Measurements from ENCODE around the gene DNAJC1. TPM values are rescaled to one million over a fixed set of nuclear protein-coding genes. Genes with fewer than 3 reads are reported as not detected.

The DNAJC1 gene
- polyA plus RNA-seq, 1 donor (not counting 4 experiments of a cell fraction or from before 2014, with no cell fraction given): 24.8 TPM

DNA sequence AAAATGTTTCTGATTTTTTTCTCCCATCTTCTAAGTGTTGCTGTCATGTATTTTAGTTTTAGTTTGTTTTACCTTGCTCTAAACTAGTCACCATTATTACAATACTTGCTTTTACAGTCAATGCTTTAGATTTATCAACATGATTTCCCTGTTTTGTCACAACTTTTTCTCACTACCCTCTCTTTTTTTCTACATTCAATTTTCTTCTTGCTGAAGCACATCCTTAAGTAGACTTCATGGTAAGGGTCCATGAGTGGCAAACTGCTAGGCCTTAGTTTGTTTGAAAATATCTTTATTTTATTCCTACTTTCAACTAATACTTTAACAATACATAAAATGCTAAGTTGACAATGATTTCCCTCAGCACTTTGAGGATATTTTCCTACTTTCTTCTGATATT is 173.5 kb downstream of the DNAJC1 start:
- Histone ChIP-seq H3K4me1 (ENCODE audit: control insufficient read depth, extremely low read depth, insufficient read depth, low read length) (peaks cover 8% of the 10 kb centered on the region), H3K9me1 (ENCODE audit: control insufficient read depth, extremely low read depth, insufficient read depth, low read length) (no peaks in the 10 kb centered on the region), H3K27ac (ENCODE audit: control insufficient read depth, insufficient read depth, low read length) (no peak overlapping the region), H3K4me3 (ENCODE audit: control insufficient read depth in 2 of 3, extremely low read depth in 1 of 3, insufficient read depth in 2 of 3, low read depth in 1 of 3, low read length in 3 of 3) (no peak overlapping the region), H3K4me2 (ENCODE audit: control insufficient read depth, extremely low read depth, insufficient read depth, low read depth, low read length) (no peak overlapping the region), H3K9ac (ENCODE audit: control insufficient read depth, extremely low read depth, insufficient read depth, low read length) (no peak overlapping the region), H3K27me3 (ENCODE audit: control insufficient read depth, extremely low read depth, insufficient read depth, low read length) (no peaks in the 10 kb centered on the region), H3K36me3 (ENCODE audit: control insufficient read depth in 2 of 2, extremely low read depth in 1 of 2, insufficient read depth in 2 of 2, low read length in 2 of 2) (no peaks in the 10 kb centered on the region), H2AFZ (ENCODE audit: control insufficient read depth, low read length) (no peak overlapping the region), H4K20me1 (ENCODE audit: control insufficient read depth, extremely low read depth, insufficient read depth, low read length) (no peaks in the 10 kb centered on the region), H3K9me3 (ENCODE audit: control insufficient read depth, low read depth, low read length) (peaks cover 4% of the 10 kb centered on the region), H3K79me2 (ENCODE audit: control insufficient read depth, insufficient read depth, low read length) (no peaks in the 10 kb centered on the region)
- dilution Hi-C loops (cut with MboI; ENCODE audit: extremely low pct_ligation_motif_present, low sequenced_read_pairs): no loop called here
- DNase-seq (ENCODE audit: low read depth, low spot score) (no peak), FAIRE-seq (no peak)
- TF ChIP-seq EZH2 (IDR thresholded peaks at IDR 0.05; ENCODE audit: low read length): no peak
- TF ChIP-seq, protein P1, sequence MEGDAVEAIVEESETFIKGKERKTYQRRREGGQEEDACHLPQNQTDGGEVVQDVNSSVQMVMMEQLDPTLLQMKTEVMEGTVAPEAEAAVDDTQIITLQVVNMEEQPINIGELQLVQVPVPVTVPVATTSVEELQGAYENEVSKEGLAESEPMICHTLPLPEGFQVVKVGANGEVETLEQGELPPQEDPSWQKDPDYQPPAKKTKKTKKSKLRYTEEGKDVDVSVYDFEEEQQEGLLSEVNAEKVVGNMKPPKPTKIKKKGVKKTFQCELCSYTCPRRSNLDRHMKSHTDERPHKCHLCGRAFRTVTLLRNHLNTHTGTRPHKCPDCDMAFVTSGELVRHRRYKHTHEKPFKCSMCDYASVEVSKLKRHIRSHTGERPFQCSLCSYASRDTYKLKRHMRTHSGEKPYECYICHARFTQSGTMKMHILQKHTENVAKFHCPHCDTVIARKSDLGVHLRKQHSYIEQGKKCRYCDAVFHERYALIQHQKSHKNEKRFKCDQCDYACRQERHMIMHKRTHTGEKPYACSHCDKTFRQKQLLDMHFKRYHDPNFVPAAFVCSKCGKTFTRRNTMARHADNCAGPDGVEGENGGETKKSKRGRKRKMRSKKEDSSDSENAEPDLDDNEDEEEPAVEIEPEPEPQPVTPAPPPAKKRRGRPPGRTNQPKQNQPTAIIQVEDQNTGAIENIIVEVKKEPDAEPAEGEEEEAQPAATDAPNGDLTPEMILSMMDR (optimal IDR thresholded peaks at IDR 0.05 in 1 of 3, IDR thresholded peaks at IDR 0.05 in 1 of 3, conservative IDR thresholded peaks at IDR 0.05 in 1 of 3; ENCODE audit: extremely low read depth in 1 of 3, insufficient read depth in 2 of 3, low read length in 3 of 3): no peak

DNA sequence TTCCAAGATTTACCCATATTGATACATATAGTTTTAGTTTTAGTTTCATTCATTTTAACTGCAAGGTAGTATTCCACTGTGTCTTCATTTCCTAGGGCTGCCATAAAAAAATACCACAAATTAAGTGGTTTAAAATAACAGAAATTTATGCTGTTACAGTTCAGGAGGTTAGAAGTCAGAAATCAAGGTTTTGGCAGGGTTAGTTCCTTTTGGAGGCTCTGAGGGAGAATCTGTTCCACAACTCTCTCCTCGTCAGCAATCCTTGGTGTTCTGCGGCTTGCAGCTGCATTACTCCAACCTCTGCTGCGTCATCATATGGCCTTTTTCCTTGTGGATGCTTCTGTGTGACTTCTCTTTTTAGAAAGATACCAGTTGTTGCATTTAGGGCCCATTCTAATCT is 176.2 kb downstream of the DNAJC1 start:
- H3K36me3 ChIP-seq (ENCODE audit: control insufficient read depth in 2 of 2, extremely low read depth in 1 of 2, insufficient read depth in 2 of 2, low read length in 2 of 2): no peaks in the 10 kb centered on the region
- no peaks in the 10 kb centered on the region for H3K9me1 ChIP-seq (ENCODE audit: control insufficient read depth, extremely low read depth, insufficient read depth, low read length)
- H3K4me3 ChIP-seq (ENCODE audit: control insufficient read depth in 2 of 3, extremely low read depth in 1 of 3, insufficient read depth in 2 of 3, low read depth in 1 of 3, low read length in 3 of 3): no peak overlapping the region
- H4K20me1 ChIP-seq (ENCODE audit: control insufficient read depth, extremely low read depth, insufficient read depth, low read length): no peaks in the 10 kb centered on the region
- no peaks in the 10 kb centered on the region for H3K27me3 ChIP-seq (ENCODE audit: control insufficient read depth, extremely low read depth, insufficient read depth, low read length)
- no peak overlapping the region for H3K4me2 ChIP-seq (ENCODE audit: control insufficient read depth, extremely low read depth, insufficient read depth, low read depth, low read length)
- DNase-seq (ENCODE audit: low read depth, low spot score): no peak
- FAIRE-seq: no peak
- no peak overlapping the region for H2AFZ ChIP-seq (ENCODE audit: control insufficient read depth, low read length)
- dilution Hi-C loops (cut with MboI; ENCODE audit: extremely low pct_ligation_motif_present, low sequenced_read_pairs): no loop called here
- H3K9me3 ChIP-seq (ENCODE audit: control insufficient read depth, low read depth, low read length): peaks cover 4% of the 10 kb centered on the region
- H3K4me1 ChIP-seq (ENCODE audit: control insufficient read depth, extremely low read depth, insufficient read depth, low read length): peaks cover 3% of the 10 kb centered on the region
- no peak overlapping the region for H3K27ac ChIP-seq (ENCODE audit: control insufficient read depth, insufficient read depth, low read length)
- H3K79me2 ChIP-seq (ENCODE audit: control insufficient read depth, insufficient read depth, low read length): no peaks in the 10 kb centered on the region
- no peak overlapping the region for H3K9ac ChIP-seq (ENCODE audit: control insufficient read depth, extremely low read depth, insufficient read depth, low read length)
- TF ChIP-seq, protein P1 (optimal IDR thresholded peaks at IDR 0.05 in 1 of 3, IDR thresholded peaks at IDR 0.05 in 1 of 3, conservative IDR thresholded peaks at IDR 0.05 in 1 of 3; ENCODE audit: extremely low read depth in 1 of 3, insufficient read depth in 2 of 3, low read length in 3 of 3): no peak
- TF ChIP-seq EZH2 (IDR thresholded peaks at IDR 0.05; ENCODE audit: low read length): no peak
